IPS-NIHi7 (cell line): ENCODE results near the gene WWP2.
A peak's percentile ranks its signal among the peaks of the same experiment; 100 is the strongest.

Experiments used
- DNase-seq: peaks from one replicate; pipeline ENCODE4 v3.0.0; 2012; ENCODE audit warnings: mixed read lengths; ENCODE audit errors: extremely low spot score

Gene WWP2

GRCh38 chr16:69858191-69859104 is 96.3 kb downstream of the WWP2 start:
- no peak for DNase-seq

- DNase-seq, result peak; percentile 86
These were observed 97.2 kb downstream of the WWP2 start for GRCh38 chr16:69859105-69859989.

- DNase-seq, result no peak
These were observed 98.4 kb downstream of the WWP2 start for GRCh38 chr16:69860233-69861231.

GRCh38 chr16:69861292-69862030 is 99.3 kb downstream of the WWP2 start:
- DNase-seq, result no peak

- DNase-seq, result no peak
These were observed 101.5 kb downstream of the WWP2 start for GRCh38 chr16:69863401-69864281.

- DNase-seq, result no peak
These were observed 103.6 kb downstream of the WWP2 start for GRCh38 chr16:69865701-69866100.

GRCh38 chr16:69867784-69868560 is 105.8 kb downstream of the WWP2 start:
- no peak for DNase-seq

- DNase-seq, result no peak
These were observed 108.6 kb downstream of the WWP2 start for GRCh38 chr16:69870761-69871160.

- DNase-seq, result no peak
These were observed 109.6 kb downstream of the WWP2 start for GRCh38 chr16:69871708-69872107.

- no peak for DNase-seq
These were observed 110.8 kb downstream of the WWP2 start for GRCh38 chr16:69872888-69873287.

- no peak for DNase-seq
These were observed 111.7 kb downstream of the WWP2 start for GRCh38 chr16:69873783-69874182.

GRCh38 chr16:69874271-69874670 is 112.1 kb downstream of the WWP2 start:
- no peak for DNase-seq

- DNase-seq, result no peak
These were observed 118.6 kb downstream of the WWP2 start for GRCh38 chr16:69880640-69881133.

GRCh38 chr16:69881141-69881540 is 119.0 kb downstream of the WWP2 start:
- no peak for DNase-seq

- DNase-seq, result no peak
These were observed 121.6 kb downstream of the WWP2 start for GRCh38 chr16:69883744-69884143.

- no peak for DNase-seq
These were observed 123.6 kb downstream of the WWP2 start for GRCh38 chr16:69885722-69886121.

- no peak for DNase-seq
These were observed 124.6 kb downstream of the WWP2 start for GRCh38 chr16:69886726-69887125.

GRCh38 chr16:69888005-69888590 is 126.0 kb downstream of the WWP2 start:
- DNase-seq, result no peak
